HG03521 (cell line): ENCODE measurements around the gene BAMBI.

ENCODE experiments used
- ATAC-seq: cut with Tn5 transposase; IDR thresholded peaks from one replicate; pipeline ENCODE4 v1.9.1; 2021; ENCODE audit warnings: mild to moderate bottlenecking, moderate library complexity; ENCODE audit not compliant: unreplicated experiment

BAMBI gene

DNA sequence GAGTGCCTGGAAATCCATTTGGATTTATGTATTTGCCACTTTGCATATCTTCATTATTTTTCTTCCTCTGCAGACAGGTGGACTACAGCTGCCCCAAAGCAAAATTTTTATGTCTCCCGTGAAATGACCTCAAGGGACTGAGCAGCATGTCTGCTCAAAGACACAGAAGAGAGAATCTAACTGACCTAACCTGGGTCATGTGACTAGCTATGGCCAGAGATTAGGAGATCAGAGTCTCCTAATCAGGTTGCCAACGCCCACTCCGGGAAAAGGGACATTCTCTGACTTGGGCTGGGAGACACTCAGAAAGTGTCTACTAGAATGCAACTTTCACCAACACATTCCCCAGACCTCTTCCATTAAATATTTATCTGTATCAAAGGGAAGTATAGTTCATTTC is 2.5 kb upstream of the BAMBI start:
- ATAC-seq = no peak

DNA sequence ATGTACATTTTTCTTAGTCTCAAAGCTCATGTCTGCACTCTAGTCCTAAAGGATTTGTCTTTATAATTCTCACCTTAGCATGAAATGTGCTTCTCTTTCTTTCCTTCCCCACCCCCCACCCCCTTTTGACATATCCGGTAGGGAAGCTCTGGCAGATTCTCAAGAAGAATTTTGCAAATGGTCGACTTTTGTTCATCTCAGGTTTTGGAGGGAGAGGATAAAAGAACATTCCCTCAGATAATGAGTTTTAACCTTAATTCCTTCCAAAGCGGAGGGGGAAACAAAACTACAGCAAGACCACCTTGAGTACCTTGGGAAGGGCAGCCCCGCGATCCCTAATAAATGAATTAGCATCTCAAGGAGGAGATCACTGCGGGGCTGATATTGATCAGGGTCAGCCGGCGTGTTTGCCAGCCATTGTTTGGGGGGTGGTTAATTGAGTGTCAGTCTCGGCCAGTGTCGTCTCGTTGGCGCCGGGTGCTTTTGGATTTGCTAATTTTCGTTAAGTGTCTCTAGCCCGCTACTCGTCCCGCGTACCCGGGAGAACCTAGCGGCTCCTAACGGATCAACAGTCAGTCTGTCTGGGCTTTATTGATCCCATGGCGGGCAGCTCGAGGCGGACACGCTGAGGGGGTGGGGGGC is 874 bp upstream of the BAMBI start:
- ATAC-seq = no peak

- no peak for ATAC-seq
Observed at GRCh38 chr10:28677888-28678686, 766 bp downstream of the BAMBI start.

- ATAC-seq = no peak
Observed at GRCh38 chr10:28678687-28679457, 1.6 kb downstream of the BAMBI start.

DNA sequence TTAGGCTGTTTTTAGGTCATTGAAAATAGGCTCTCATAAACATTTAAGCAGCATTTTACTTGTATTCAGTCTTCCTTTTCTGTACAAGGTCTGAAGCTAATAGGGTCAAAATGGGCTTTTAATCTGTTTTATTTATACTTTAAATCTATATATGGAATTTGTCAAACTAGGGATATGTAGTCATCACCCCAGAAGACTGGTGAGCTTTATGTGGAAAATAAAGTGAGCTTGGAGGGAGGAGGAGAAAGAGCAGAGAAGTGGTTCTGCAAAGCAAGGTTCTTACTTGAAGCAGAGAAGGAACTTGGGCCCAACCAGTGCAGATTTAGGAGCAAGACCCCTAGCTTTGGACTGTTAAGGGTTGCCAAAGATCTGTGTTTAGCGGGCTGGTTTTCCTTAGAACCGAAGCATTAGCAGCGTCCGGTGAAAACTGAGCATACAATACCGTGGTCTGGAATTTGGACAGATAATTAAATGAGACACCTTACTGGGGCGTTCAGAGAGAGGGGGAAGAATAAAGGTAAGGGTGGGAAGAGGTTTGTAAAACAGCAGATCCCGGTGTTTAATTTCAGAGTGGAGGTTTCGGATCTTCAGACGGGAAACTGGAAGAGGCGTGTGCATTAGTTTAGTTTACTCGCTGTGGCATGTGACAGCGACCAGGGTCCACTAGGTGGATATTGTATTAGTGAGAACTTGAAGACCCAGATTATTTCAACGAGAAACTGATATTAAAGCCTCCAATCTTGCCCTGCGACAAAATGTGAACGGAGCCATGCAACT is 2.4 kb downstream of the BAMBI start:
- no peak for ATAC-seq

GRCh38 chr10:28680358-28680752 is 3.0 kb downstream of the BAMBI start:
- ATAC-seq = no peak

DNA sequence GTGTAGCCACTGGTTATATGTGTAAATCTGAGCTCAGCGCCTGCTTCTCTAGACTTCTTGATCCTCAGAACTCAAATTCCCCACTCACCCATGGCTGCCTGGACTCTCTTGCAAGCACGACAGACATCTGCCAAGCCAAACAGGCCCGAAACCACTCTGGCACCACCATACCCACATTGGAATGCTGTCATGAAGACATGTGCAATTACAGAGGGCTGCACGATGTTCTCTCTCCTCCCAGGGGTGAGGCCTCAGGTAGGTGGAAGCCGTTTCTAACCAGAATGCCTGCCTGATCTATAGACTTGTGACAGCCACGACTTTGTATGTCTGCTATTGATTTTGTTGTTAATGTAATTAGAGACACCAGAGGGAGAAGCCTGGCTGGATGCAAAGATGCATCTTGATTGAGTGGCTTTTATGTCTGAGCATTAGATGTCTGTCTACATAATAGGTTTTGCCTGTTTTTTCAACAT is 4.0 kb downstream of the BAMBI start:
- no peak for ATAC-seq

GRCh38 chr10:28681928-28682750 is 4.8 kb downstream of the BAMBI start:
- ATAC-seq = no peak

DNA sequence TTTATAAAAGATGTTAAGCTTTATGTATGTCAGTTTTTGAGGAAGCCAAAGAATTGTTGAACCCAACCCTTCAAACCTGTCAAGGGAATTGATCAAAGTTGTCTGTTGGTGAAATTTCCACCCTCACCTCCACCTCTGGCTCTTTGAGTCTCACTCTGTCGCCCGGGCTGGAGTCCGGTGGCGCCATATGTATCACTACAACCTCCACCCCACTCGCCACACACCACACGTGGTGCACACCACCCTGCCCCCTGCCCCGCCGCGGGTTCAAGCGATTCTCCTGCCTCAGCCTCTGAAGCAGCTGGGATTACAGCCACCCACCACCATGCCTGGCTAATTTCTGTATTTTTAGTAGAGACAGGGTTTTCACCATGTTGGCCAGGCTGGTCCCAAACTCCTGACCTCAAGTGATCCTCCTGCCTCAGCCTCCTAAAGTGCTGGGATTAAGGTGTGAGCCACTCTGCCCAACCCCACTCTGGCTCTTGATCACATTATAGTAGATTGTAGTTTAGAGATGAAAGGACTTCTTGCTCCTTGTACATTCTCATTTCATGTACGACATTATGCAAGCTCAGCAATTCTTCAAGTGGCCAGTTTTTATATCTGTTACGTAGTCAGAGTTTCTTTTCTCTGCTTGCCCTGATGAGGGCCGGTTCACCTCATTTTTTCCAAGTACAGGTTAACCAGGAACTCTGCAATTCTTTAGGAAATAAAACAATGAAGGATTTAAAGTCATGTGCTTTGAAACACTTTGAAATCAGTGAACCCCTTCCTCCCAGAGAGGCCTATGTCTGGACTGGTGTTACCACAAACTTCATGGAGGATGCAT is 7.0 kb downstream of the BAMBI start:
- ATAC-seq = no peak

GRCh38 chr10:28684986-28685580 is 7.8 kb downstream of the BAMBI start:
- no peak for ATAC-seq

DNA sequence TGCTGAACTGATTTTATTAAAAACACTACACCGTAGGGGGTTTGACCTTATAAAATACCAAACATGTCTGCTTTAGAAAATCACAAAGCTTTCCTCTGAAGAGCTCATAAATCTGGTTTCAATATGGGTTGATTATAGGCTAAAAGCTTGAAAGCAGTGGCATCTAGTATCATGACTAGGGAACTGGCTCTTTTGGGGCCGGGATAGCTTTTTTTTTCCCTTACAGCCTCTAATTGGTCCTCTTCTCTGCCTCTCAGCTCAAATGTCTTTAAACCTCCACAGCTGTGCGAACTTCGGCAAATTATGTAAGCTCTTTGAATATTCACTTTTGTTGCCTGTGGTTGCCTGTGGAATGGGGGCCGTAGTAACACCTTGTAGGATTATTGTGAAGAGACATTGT is 8.4 kb downstream of the BAMBI start:
- no peak for ATAC-seq

DNA sequence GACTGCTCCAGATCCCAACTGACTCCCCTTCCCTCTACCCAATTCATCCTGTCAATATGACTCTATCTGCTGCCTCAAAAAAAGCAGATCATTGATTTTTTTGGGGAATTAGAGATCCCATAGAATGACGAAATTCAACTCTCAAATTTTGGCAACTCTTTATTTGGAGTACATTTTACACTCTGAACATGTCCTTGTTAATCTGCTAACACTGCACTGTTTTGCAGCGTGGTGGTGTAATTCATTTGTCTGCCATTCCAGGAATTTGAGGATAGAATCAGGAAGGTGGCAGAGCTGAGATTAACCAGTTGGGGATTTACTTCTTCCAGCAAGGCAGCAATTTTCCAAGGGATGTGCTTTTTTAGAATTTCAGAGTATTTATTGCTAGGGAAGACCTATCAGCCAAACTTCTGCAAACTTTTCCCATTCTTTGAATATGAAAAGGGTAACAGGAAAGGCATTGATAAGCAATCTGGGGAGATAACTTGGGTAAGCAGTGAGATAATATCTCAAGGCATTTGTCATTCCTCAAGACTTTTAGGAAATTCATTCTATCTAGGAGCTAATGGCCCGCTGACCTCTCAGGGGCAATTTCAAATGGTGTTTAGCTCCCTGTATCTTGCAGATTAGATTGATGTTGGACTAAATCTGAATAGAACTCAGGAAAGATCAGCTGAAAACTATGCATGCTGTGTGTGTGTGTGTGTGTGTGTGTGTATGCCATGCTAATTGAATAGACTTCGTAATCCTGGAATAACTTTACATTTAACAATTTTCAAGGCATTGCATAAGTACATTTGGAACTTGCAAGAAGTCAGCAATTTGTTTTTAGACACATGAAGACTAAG is 9.7 kb downstream of the BAMBI start:
- no peak for ATAC-seq

- ATAC-seq = no peak
Observed at GRCh38 chr10:28687683-28688001, 10.3 kb downstream of the BAMBI start.

- no peak for ATAC-seq
Observed at GRCh38 chr10:28690545-28690944, 13.2 kb downstream of the BAMBI start.

DNA sequence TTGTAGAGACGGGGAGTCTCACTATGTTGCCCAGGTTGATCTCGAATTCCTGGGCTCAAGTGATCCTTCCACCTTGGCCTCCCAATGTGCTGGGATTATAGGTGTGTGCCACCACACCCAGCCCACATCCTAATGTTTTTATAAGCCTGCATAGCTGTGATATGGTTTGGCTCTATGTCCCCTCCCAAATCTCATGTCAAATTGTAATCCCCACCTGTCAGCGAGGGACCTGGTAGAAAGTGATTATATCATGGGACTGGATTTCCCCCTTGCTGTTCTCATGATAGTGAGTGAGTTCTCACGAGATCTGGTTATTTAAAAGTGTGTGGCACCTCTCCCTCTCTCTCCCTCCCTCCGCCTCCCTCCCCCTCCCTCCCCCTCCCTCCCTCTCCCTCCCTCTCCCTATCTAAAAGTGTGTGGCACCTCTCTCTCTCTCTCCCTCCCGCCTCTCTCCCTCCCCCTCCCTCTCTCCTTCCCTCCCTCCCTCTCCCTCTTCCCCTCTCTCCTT is 13.9 kb downstream of the BAMBI start:
- no peak for ATAC-seq

DNA sequence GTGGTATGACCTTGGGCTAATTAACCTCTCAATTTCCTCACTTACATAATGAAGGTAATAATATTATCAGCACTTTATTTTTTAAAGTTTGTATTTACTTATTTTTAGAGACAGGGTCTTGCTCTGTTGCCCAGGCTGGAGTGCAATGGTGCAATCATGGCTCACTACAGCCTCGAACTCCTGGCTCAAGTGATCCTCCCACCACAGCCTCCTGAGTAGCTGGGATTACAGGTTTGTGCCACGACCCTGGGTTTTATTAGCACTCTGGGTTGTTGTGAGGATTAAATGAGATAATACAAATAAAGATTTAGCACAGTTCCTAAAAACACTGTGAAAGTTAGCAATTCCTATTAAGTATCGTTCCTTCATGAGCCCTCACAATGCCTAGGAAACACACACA is 14.7 kb downstream of the BAMBI start:
- ATAC-seq = no peak

DNA sequence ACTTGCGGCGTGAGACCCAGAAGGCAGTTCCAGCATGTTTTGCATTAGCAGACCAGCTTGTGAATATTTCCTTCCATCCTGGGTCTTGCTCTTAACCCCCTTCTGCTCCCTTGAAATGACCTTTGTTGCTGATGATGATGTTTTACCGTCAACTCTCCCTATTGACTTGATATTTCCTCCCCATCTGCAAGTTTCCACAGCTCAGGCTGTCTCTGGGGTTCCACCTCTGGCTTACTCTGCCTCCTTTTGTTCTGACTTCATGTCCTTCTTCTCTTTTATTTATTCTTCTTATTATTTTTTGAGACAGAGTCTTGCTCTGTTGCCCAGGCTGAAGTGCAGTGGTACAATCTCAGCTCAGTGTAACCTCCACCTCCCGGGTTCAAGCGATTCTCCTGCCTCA is 17.2 kb downstream of the BAMBI start:
- ATAC-seq = no peak

DNA sequence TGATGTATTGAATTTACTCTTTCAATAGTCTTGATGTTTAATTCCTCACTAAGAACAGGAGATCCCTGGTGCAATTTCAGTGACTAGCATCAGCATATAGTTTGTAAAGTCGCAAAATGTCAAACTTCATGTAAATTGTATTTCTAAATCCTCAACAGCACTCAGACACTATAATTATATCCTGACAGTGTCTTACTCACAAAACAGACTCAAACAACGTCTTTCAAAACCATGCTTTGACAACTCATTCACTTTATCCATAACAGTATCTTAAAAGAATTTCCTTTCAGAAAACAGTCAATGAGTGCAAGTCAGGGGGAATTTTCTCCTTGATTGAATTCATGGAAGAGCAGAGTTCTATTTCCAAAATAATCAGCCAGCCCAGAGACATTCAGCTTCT is 20.8 kb downstream of the BAMBI start:
- no peak for ATAC-seq
